HG03442 (cell line): Measurements from ENCODE around the gene HERPUD1.

ENCODE experiments used
- ATAC-seq: cut with Tn5 transposase; IDR thresholded peaks from one replicate; pipeline ENCODE4 v1.9.1; 2021; ENCODE audit warnings: mild to moderate bottlenecking, moderate library complexity; ENCODE audit not compliant: unreplicated experiment

HERPUD1 gene

DNA sequence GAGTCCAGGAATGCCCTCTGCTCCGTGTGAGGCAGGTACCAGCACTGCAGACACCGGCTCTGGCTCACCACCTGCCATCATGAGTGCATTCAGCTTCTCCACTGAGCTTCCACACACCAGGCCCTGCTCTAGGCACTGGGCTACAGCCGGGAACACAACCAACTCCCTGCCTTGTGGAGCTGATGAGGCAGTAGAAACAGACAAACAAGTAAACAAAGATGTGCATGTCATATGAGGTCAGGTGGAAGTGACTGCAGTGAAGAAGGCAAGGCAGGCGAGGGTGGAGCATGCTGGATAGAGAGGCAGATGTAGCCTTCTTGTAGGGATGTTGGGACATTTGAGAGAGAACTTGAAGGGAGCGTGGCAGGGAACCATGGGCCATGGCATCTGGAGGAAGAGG lies 62.4 kb downstream of the HERPUD1 start:
- no peak for ATAC-seq
